K562 (cell line): ENCODE results near the gene TMEM53. TPM values are rescaled to one million over a fixed set of nuclear protein-coding genes. Genes with fewer than 3 reads are reported as not detected.
A peak's percentile ranks its signal among the peaks of the same experiment; 100 is the strongest.

Experiments
- CBFA2T3 ChIP-seq: fragments of 450-650 bp; IDR thresholded peaks from 2 replicates; pipeline ENCODE4 v1.6.1; 2017
- ETS1 ChIP-seq: conservative IDR thresholded peaks from 2 replicates; pipeline ENCODE4 v1.6.1; 2011; ENCODE audit warnings: low read depth, mild to moderate bottlenecking, low read length; ENCODE audit not compliant: control insufficient read depth
- FIP1L1 ChIP-seq: fragments of 200-400 bp; formaldehyde crosslinking; IDR thresholded peaks from 2 replicates; pipeline ENCODE4 v1.6.1; 2018; ENCODE audit warnings: mild to moderate bottlenecking, low read depth, low read length; ENCODE audit not compliant: poor library complexity, severe bottlenecking
- FOXM1 ChIP-seq, 2 experiments: fragments of 450-650 bp in 1 of 2; sonication (generic) in 1 of 2; formaldehyde crosslinking in 1 of 2; IDR thresholded peaks; 2 replicates each; pipeline versions ENCODE4 v1.6.1 to v1.9.0; 2017 to 2022; ENCODE audit warnings: low read depth in 2 of 2, mild to moderate bottlenecking in 2 of 2, missing genetic modification reagents in 1 of 2, moderate library complexity in 1 of 2
- FOXO4 ChIP-seq: fragments of 450-650 bp; formaldehyde crosslinking; IDR thresholded peaks from 2 replicates; pipeline ENCODE4 v1.4.0; 2020; ENCODE audit warnings: mild to moderate bottlenecking, moderate library complexity
- KDM1A ChIP-seq, 2 experiments: fragments of 450-650 bp; IDR thresholded peaks; 2 replicates each; pipeline ENCODE4 v1.6.1; 2016; ENCODE audit warnings: mild to moderate bottlenecking in 2 of 2
- LEF1 ChIP-seq: fragments of 450-650 bp; IDR thresholded peaks from 2 replicates; pipeline ENCODE4 v1.6.1; 2016; ENCODE audit warnings: mild to moderate bottlenecking
- NCOA6 ChIP-seq: fragments of 450-650 bp; IDR thresholded peaks from 2 replicates; pipeline ENCODE4 v1.6.1; 2017; ENCODE audit warnings: mild to moderate bottlenecking
- PCBP2 ChIP-seq: fragments of 200-400 bp; formaldehyde crosslinking; IDR thresholded peaks from 2 replicates; pipeline ENCODE4 v1.6.1; 2018; ENCODE audit warnings: low read length, low read depth, mild to moderate bottlenecking, moderate library complexity; ENCODE audit not compliant: poor library complexity, severe bottlenecking
- SRSF3 ChIP-seq: fragments of 200-400 bp; formaldehyde crosslinking; IDR thresholded peaks from 2 replicates; pipeline ENCODE4 v1.6.1; 2016; ENCODE audit warnings: mild to moderate bottlenecking, low read length, moderate library complexity; ENCODE audit not compliant: insufficient read depth
- TSHZ1 ChIP-seq: fragments of 250-450 bp; sonication (Bioruptor Pico); IDR thresholded peaks from 2 replicates; pipeline ENCODE4 v1.4.0; 2020; ENCODE audit warnings: mild to moderate bottlenecking, moderate library complexity
- polyA plus RNA-seq, 8 experiments: library from polyadenylated mRNA; depleted of rRNA in 4 of 8; stranded (reverse) in 5 of 8; unstranded in 3 of 8; fragments of >200 nt; fragmentation: Nextera tagmentation in 2 of 8; fragmentation: Illumina TruSeq in 1 of 8; extraction: Ambion mirVana in 2 of 8; extraction: Trizol in 1 of 8; gene quantifications; 2 replicates each; pipeline versions ENCODE4 v1.2.1 to v1.2.3, GENCODE V29; 2011 to 2014; ENCODE audit warnings: inconsistent platforms in 1 of 8, missing spikeins in 1 of 8
- total RNA-seq, 7 experiments: library from RNA; depleted of rRNA in 6 of 7; stranded (reverse); fragments of >200 nt in 6 of 7; fragmentation: Illumina TruSeq in 2 of 7; extraction: Trizol in 2 of 7; gene quantifications; 2 replicates each; pipeline versions ENCODE4 v1.2.1 to v1.2.3, GENCODE V29; 2011 to 2021; ENCODE audit warnings: low replicate concordance in 1 of 7

Gene TMEM53
- total and polyA plus RNA-seq, 9 of the 15 experiments (the other 6 are each of a cell fraction or from before 2014, with no cell fraction given), result 0.23 to 3.7 (median 2.0) TPM

GRCh38 chr1:44637702-44638411 lies 36.4 kb downstream of the TMEM53 start (continued):
- TF ChIP-seq TSHZ1 (CRISPR knock-in tag) (no peak), NCOA6 (no peak), FOXO4 (CRISPR knock-in tag) (no peak), FIP1L1 (peak; percentile 47), FOXM1 (IDR thresholded peaks at IDR 0.05; ENCODE audit: low read depth) (peak; percentile 47; the same call in 1 of the 2 replicates), FOXM1 (CRISPR knock-in tag; IDR thresholded peaks at IDR 0.05; ENCODE audit: low read depth) (no peak), LEF1 (peak; percentile 48; the same call in 1 of the 2 replicates), CBFA2T3 (peak; percentile 97), ETS1 (peak; percentile 78), KDM1A (IDR thresholded peaks at IDR 0.05) (peak; percentile 55 to 64; a peak in 3 of 4 replicates), SRSF3 (no peak), PCBP2 (no peak)
